A549 (cell line): ENCODE results near the gene FAAH.

Source experiments
- EP300 ChIP-seq, 2 experiments: fragments of >200 bp; sonication (Bioruptor Twin); formaldehyde crosslinking; IDR thresholded peaks; 2 replicates in 1 of 2; 3 replicates in 1 of 2; pipeline ENCODE4 v1.6.1; 2016 to 2017
- USF2 ChIP-seq: fragments of 450-650 bp; IDR thresholded peaks from 2 replicates; pipeline ENCODE4 v1.6.1; 2014; ENCODE audit warnings: antibody characterized with exemption

DNA sequence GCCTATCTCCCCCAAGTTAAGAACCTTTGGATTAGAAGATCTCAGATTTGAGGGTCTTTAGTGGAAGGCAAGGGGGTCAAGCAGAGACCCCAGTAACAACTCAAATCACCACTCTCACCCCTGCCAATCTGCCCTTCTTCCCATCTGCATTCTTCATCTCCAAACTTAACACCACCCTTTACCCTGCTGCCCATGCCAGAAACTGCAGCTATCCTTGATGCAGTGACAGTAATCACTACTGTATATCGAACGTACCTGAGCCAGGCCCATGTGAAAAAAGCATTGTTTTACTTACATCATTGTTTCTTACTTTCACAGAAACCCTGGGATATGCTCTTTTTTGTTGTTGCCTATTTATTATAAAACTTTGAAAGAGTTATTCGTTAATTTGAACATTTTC, 27.0 kb upstream of the FAAH start:
- TF ChIP-seq EP300 (IDR thresholded peaks at IDR 0.05) (no peak), USF2 (no peak)
